Ovary (tissue), 3 donors: Measurements from ENCODE around the gene RABGAP1L.

Experiments
- CTCF ChIP-seq, 3 donors: fragments of 450-650 bp in 2 of 3; fragments of 200-600 bp in 1 of 3; IDR thresholded peaks; one replicate each; pipeline versions ENCODE4 v1.5.1 to v1.8.0; 2016 to 2022; ENCODE audit warnings: antibody characterized with exemption in 3 of 3, mild to moderate bottlenecking in 1 of 3
- POLR2A ChIP-seq: fragments of 450-650 bp; IDR thresholded peaks from one replicate; pipeline ENCODE4 v1.6.1; 2017; ENCODE audit warnings: antibody characterized with exemption, mild to moderate bottlenecking, moderate library complexity
- donor health status: DM: no; HTN: no; CAD: no.

GRCh38 chr1:174789399-174789798 is 630.1 kb downstream of the RABGAP1L start:
- TF ChIP-seq CTCF (IDR thresholded peaks at IDR 0.05) (no peak), POLR2A (no peak)
